GM21619 (cell line): ENCODE data around the gene PACC1.

ENCODE experiments used
- ATAC-seq: cut with Tn5 transposase; IDR thresholded peaks from one replicate; pipeline ENCODE4 v1.9.1; 2021; ENCODE audit not compliant: unreplicated experiment

The PACC1 gene

DNA sequence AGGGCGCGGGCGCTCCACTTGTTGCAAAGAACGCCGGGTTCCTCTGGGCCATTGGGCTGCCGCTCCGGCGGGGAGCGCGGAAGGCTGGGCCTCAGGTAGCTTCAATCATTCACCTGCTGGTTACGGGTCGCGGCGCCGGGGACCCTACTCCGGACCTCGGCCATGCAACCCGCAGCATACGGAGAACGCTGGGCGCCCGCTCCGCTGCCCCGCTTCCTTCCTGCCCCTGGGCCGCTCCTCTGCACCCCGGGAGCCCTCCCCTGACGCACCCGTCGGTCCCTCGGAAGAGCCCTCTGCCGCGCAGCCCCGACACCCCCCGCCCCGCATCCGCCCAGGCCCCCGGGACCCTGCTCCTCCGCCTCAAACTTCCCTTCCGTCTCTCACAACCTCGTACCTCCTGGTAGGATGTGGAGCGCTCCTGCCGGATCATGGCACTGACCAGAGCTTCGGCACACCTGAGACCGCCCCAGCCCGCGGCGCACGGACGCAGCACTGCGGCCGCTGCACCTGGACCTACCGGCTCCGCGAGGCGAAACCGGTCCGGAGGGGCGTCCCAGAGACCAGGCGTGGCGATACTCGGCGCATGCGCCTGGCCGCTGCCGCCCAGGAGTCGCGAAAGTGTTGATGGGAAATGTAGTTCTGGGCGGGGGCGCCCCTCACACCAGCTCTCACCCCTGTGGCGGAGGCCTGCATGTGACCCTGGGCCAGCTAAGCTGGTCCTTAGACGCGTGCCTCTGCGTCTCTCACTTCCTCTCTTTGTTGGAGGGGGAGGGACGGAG lies at the start of gene PACC1:
PACC1 (minus strand) TSS at position 559 of the 779 bp plus-strand sequence; CDS start at position 430, 129 bp downstream.
- peak; percentile 97 for ATAC-seq

DNA sequence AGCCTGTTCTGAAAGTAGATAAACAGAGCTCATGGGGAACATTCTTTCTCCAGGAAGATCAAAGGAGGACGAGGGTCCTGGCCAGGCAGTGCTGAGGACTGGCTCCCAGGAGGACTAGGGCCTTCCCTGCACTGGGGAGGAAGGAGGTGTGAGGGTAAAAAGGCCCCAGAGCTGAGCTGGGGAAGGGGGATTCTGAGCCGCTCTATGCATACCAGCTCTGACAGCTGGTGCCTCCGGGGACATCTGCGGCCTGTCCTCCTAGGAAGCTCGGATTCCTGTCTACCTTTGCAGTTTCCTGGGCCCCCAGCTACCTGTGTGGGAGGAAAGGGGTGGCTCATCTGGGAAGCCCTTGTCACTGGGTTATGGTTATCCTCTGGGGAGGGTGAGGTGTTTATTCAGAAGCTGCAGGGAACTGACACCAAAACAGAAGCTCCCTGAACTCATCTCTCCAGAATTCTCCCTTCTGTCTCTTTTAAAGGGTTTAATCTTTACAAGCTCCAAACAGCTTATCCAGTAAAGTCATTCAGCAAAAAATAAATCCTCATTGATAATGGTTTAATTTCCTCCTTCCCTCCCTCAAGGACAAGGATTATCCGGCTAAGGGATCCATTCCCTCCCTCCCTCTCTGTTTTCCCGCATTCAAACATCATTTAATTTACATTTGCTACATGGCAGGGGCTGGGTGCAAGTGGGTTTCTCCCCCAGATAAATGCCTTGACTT lies 49.0 kb upstream of the PACC1 start:
- ATAC-seq, result no peak

DNA sequence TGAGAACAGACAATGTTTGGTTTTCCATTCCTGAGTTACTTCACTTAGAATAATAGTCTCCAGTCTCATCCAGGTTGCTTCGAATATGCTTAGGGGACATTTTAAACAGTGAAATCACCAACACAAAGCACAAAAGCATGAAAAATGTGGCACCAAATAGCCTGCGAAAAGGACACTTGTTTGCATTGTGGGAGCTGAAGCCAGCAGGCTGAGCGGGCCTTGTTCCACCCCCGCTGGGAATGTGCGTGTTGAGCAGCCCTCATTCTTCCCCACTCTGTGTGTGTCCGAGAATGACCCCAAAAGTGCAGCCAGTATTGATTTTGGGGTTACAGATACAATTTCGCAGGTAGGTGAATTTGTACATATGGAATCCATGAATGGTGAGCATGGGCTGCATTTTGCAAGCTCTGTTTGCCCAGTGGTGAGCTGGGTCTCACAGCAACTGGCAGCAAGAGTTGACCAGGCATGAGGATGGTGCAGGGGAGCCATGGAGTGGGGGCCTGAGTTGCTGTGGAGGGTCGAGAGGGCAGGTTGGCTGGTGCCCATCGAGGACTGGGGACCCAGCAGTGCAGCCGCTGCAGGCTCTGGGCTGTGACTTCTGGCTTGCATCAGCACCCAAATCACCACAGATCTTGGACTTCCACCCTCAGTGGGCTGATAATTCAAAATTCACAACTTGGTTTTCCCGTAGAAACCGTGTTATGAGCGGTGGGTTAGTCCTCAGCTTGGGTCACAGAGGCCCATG lies 47.4 kb upstream of the PACC1 start:
- no peak for ATAC-seq

DNA sequence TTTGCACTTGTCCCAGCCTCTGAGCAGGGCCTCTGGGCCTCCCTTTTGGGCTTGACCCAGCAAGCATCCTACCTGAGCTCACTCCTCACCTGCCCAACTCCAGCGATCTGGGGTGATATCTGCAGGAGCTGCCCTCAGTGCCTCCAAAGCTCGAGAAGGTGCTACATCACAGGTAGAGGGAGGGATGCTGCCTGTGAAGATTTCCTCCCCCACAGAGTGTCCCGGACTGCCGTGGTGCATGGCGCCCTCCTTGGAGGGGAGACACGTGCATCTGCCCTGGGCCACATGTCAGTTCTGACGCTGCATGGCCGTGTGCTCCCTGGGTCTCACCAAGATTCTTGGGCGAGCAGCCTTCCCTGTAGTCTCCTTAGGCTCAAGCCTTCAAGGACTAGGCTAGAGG lies 45.7 kb upstream of the PACC1 start:
- ATAC-seq, result no peak

DNA sequence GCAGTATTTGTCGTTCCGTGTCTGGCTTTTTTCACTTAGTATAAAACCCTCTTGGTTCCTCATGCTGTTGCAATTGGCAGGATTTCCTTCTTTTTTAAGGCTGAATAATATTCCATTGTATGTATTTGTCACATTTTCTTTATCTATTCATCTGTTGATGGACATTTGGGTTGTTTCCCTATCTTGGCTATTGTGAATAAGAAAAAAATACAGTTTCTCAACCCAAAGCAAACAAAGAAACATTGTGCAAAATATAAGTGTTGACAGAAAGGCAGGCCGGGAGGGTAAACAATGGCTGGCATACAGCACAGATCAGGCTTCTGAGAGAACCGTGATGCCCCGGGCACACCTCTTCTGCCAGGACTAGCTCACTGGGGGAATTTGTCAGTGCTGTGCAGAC lies 45.0 kb upstream of the PACC1 start:
- no peak for ATAC-seq

DNA sequence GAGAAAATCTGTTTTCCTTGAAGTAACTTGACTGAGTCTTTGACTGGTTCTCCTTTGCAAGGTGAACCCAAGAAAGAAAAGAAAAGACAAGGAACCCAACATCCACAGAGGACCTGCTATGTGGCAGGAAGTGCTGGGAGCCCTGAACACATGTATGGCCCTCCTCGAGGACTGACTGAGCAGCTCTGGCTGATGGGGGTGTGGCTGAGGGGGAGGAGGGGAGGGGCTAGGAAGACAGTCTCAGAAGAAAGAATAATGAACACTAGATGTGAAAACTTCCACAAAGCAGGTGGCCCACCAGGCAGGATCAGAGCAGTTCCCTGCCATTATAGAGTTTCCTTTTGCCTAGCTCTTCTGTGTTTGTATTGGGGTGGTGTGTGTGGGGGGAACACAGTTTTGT lies 44.1 kb upstream of the PACC1 start:
- ATAC-seq, result no peak

DNA sequence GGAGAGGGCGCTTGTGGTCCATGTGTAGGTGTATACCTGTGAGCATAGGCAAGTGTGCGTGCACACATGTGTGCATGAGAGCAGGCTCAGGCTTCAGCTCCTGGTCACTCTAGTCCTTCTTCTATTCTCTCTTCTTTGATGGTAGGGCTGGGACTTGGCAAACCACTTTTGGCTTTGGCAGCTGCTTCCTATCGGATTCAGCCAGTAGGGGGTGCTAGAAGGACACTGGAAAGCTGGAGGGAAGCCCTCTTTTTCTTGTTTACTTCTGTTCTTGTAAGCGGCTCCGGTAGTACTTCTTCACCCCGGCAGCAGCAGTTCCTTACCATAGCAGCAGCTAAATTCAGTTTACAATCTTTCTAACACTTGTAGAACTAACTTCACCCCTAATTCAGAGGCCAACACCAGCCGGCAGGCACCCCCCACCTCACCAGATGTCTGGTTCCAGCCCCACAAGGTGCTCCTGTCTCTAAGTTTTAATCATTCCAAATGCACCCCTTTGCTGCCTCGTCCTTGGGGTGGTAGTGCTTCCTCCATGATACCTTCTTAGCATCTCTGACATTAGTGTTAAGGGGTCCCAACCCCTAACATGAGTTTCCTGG lies 43.2 kb upstream of the PACC1 start:
- ATAC-seq, result no peak

DNA sequence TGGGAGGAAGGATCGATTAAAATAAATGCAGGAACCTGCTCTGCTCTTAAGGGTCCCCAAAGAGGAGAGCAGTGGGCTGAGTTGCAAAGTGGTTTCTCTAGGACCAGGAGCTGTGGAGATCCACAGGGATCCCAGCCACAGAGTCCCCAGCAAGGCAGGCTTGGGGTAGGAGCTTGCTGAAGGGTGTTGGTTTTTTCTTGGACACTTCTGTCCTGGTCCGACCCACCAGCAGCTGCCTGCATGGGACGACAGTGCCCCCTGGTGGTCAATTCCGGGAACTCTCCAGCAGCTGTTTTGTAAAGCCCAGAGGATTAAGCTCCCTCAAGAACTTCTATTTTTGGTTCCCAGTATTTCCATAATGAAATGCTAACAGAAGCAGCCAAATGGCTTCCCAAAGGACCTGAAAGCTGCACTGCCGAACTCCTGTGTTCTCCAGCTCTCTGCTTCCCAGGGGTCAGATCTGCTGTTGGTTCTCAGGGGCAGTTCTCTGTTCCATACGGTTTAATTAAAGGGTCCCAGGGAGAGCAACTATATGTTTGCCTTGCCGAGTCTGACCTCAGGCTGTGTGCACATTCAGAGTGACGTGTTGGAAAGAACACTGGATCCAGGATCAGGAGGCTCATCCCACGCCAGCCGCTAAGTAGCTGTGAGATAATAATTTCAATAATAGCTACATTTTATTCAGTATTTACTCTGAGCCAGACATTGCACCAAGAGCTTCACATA lies 41.3 kb upstream of the PACC1 start:
- peak; percentile 55 for ATAC-seq

DNA sequence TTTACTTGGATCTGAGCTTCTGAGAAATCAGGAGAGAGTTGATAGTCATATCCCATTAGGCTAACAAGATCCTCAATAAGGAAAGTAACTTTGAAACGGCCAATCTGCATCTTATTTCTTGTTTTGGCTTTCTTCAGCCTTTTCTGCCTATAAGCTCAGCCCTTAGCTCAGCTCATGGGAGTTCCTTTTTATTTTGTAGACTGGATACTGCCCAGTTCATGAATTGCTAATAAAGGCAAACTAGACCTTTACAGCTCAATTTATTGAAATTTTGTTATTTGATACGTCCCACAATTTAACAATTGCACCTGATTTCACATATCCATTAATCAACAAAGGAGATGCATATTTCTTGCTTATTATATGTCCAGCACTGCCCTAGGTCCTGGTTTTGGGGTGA lies 40.7 kb upstream of the PACC1 start:
- ATAC-seq, result no peak

DNA sequence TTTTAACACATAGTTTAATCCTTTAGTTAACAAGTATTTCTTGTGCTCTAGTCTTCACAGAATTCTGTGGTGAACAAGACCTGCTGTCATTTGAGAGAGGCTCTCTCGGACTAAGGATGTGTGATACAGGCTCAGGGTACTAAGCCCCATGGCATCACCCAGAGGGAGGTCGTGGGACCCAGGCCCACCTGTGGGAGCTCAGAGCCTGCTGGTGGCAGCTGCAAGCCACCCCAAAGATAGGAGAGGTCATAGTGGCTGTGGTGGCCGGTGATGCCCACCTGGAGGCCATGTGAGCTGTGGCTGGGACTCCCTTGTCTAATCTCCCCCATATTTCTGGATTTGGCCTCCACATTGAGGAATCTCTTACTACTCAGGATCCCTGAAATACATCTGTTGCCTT lies 40.1 kb upstream of the PACC1 start:
- no peak for ATAC-seq

DNA sequence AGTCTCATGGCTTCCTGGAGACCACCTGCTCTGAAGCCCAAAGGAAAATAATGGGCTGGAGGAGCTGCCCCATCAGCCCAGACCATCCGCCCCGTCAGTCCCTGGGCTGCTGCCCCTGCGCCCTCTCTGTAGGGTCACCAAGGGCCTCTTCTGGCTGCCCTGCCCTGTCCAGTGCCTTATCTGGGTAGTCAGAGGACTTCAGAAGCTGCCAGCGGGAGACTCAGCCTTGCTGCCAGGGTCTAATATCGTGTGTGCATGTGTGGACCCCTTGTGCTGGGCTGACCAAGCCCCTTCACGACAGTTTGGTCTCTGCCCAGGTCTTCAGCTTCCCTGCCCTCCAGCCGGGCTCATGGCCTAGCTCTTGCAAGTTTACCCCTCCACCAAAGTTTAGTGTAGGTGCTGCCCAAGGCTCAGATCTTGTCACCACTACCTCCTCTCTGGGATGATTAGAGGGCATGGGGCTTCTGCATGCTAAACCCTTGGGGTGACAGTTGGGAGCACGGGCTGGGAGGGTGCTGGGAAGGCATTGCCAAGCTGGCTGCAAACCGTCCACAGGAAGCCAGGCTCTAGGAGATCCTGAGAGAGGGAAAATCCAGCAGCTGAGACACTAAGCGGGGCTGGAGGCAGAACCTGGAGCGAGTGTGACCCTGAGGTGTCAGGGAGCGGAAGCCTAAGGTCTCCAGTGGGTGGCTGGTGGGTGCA lies 38.6 kb upstream of the PACC1 start:
- ATAC-seq, result no peak

DNA sequence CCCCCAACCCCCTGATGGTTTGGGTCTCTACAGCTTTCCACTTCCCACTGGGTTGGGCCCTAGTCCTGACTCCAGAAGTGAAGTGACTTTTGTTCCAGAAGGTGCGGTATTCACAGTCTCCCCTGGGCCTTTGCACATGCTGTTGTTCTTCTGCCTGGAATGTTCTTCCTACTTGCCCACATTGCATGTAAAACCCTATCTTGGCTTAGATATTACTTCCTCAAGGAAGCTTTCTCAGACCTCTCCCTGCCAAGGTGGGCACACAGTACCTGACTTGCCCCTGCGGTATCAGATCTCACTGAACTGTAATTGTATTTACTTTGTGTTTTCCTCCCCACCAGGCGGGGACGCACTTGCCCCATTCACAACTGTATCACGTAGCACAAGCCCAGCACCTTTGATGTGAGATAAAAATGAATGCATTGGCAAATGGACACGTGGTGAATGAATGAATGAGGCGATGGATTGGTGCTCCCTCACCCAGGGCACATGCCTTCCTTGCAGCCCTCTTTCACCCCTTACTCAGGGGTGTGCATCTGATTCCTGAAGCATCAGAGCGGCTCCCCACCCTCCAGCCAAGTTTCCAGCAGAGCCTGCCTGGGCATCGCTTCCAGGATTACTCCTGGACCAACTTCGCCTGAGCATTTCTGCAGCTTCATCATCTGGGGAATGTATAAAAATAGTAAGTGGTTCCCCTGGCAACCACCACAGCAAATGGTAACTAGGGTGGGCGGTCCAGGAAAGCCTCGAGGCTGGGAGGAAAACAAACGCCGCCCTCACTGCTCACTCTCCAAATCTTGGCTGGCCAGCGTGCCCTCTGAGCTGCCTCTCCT lies 37.9 kb upstream of the PACC1 start:
- no peak for ATAC-seq

DNA sequence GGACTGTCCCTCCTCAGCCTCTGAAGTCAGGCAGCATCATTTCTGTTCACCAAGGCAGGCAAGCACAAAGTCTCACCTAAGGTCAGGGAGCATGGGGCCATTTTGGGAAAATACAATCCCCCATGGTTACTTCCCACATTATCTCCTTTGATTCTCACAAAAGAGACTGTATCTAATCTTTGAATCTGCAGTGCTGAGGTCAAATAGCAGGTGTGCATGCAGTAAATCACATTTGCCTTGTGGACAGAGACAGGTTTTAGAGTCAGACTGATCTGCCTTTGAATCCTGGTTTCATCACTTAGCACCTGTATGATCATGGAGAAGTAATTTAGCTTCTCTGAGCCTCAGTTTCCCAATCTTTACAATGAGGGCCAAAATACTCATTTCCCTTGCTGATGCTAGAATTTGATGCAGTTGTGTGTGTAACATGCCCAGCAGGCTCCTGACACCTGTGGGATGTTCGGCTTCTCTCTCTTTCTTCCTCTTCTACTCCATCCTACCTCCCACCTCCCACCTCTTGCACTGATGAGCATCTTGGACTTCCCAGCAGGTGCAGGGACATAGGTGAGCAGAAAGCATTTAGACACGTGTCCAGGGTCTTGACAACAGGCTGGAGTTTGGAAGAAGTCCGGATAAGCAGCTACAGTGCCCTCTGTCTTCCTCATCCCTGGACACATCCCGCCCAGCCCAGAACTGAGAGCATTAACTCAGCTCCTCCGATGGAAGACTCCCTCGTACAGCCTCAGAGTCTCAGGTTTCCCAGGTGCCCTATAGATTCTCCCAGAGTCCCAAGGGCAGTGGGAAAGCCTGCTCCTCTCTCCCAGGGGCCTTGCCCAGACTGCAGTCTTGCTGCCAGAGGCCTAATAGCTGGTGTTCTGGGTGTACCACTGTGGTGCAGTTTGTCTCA lies 37.0 kb upstream of the PACC1 start:
- no peak for ATAC-seq

DNA sequence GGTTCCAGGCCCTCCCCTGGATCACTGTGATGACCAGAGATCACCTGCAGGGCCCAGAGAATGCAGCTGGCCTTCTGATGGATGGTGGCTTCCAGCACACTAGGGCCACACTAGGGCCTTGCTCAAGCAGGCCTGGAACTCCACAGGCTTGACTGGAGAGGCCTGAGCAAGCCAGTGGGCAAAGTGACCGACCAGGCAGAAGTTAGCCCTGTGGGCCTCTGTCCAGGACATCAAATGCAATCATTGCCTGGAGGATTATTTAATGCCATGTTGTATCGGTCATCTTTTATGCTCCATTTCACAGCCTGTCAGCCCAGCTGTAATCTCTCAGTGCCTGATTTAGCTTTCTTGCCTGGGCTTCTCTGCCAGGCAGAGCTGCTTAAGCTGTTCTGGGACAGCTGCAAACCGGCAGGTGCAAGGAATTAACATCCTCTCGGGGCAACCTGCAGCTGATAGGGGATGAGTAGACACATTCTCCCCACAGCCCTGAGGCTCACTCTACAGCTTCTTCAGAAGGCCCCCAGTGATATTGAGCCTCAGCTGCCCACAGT lies 35.7 kb upstream of the PACC1 start:
- ATAC-seq, result no peak

DNA sequence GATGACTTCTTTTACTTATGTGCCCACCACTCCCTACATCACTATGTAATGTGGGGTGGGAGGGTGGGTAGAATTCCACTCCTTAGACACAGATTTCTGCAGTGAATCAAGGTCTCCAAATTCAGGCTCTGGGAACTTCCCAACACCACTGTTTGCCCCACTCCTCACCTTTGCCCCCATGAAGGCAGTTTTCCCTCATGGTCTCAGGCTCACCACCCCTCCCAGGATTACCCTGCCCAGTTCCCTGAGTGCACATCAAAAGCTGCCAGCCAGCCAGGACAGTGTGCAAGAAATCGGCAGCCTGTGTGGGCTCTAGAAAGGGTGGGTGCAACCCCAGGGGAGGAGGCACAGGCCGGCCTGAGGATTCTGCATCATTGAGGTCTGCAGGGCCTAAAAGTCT lies 32.8 kb upstream of the PACC1 start:
- ATAC-seq, result no peak

DNA sequence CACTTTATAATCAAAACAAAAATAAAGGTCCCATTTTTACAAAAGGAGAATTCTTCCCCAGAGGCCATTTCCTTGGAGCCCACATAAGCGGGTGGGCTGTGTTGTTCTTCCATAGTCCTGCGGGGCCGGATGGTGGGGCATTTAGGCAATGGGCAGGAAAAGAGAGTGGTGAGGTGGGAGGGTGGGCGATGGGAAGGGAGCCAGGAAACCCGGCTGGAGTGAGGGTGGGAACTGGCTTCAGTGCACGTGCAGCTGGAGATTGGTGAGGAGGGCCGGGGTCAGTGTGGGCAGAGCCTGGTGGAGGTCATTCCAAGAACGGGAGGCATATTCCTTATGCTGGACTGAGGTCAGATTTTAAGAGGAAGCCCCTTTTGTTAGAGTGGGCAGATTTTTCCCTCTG lies 31.6 kb upstream of the PACC1 start:
- no peak for ATAC-seq

DNA sequence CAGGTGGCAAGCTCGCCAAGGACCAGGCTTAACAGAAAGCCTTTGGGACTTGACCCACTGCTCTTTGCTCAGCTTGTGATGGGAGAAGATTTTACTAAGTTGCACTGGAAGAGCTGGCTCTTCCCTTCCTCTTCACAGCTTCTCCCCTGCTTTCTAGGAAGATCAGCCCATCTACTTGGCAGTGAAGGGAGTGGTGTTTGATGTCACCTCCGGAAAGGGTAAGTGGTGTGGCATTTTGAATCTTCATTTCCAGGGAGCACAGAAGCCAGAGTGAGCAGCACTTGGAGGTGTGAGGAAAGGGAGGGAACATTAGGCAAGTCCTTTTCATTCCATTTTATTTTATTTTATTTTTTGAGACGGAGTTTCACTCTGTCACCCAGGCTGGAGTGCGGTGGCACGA lies 27.7 kb upstream of the PACC1 start:
- ATAC-seq, result no peak

DNA sequence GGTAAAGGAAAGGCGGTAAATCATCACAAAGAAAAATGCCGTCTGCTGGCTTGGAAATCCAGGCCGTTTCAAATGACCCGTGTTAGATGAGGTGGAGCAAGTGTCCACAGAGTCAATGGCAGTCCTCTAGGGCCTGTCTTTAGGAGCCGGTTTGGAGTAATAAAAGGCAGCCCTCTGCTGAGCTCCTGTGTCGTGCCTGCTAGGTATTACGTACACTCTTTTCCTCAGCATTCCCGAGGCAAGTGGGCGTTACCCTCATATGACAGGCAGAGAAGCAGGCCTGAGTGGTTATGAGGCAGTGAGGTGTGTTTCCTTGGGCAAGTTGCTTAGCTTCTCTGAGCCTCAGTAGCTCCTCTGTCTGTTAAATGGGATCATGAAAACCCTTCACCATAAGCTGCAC lies 25.7 kb upstream of the PACC1 start:
- no peak for ATAC-seq
